ENCODE measurements around the gene COL26A1.

DNA sequence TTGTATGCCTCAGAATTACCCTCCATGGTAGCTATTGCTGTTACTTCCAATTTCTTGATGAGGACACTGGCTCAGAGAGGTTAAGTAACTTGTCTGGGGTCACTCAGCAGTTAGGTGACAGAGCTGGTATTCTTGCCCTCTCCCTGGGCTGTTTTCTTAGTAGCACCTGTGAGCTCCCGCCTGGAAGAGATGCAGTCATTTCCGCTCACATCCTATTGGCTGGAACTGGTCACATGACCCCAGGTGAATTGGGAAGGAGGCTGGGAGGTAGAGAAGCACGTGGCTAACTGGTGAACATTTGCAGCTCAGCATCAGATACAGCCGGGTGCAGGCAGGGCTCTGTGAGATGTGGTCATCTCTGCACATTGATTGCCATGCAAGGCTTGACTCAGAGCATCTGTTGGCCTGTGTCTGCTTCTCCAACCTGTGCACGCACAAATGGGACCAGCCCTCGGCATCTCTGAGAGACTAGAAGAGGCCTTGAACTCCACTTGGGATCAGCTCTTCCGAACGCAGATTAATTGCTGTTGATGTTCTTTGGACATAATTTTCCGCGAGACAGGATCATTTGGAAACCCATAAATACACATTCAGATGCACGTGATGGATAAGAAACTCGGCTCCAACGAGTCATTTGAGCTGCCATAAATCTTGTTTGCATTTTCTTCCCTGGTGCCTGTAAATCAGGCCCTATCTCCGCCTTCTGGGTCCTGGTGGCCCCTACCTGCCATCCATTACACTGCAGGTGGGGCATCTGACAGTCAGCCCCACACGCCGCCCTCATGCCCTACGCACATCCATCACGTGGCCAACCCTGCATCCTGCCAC, 223.6 kb downstream of the COL26A1 start:
- TF ChIP-seq POLR2A (IDR thresholded peaks at IDR 0.05): no peak
- TF ChIP-seq, protein P1, sequence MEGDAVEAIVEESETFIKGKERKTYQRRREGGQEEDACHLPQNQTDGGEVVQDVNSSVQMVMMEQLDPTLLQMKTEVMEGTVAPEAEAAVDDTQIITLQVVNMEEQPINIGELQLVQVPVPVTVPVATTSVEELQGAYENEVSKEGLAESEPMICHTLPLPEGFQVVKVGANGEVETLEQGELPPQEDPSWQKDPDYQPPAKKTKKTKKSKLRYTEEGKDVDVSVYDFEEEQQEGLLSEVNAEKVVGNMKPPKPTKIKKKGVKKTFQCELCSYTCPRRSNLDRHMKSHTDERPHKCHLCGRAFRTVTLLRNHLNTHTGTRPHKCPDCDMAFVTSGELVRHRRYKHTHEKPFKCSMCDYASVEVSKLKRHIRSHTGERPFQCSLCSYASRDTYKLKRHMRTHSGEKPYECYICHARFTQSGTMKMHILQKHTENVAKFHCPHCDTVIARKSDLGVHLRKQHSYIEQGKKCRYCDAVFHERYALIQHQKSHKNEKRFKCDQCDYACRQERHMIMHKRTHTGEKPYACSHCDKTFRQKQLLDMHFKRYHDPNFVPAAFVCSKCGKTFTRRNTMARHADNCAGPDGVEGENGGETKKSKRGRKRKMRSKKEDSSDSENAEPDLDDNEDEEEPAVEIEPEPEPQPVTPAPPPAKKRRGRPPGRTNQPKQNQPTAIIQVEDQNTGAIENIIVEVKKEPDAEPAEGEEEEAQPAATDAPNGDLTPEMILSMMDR (IDR thresholded peaks at IDR 0.05): no peak
